Measurements from ENCODE around the gene PHRF1.

DNA sequence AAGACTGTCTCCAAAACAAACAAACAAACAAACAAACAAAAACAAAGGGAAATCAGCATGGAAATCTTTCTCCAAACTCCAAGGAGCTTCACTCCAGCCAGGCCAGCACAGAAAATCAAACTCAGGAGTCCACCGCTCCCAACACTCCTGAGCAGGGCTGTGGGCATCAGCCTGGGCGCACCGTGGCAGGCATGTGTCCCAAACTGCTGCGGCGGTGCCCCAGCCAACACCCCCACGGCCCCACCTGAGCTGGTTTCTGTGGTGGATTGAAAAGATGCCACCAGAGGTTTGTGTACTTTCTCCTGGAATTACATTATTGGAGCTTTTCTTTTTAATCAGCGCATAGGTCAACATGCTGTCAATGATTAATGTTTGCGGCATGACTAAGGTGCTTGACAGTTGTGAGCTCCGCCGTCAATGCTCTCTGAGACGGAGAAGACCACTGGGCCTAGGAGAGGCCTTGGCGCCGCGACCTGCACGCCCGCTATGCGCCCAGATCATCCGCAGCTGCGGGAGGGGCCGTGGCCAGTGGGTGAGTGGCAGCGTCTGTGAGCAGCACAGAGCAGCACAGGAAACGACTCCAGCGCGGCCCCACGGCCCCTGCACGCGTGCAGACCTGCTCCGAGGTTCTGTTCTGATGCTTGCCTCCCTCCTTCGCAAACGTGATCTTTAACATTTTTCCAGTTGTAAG is 78.9 kb downstream of the PHRF1 start:
- TF ChIP-seq, protein P1, sequence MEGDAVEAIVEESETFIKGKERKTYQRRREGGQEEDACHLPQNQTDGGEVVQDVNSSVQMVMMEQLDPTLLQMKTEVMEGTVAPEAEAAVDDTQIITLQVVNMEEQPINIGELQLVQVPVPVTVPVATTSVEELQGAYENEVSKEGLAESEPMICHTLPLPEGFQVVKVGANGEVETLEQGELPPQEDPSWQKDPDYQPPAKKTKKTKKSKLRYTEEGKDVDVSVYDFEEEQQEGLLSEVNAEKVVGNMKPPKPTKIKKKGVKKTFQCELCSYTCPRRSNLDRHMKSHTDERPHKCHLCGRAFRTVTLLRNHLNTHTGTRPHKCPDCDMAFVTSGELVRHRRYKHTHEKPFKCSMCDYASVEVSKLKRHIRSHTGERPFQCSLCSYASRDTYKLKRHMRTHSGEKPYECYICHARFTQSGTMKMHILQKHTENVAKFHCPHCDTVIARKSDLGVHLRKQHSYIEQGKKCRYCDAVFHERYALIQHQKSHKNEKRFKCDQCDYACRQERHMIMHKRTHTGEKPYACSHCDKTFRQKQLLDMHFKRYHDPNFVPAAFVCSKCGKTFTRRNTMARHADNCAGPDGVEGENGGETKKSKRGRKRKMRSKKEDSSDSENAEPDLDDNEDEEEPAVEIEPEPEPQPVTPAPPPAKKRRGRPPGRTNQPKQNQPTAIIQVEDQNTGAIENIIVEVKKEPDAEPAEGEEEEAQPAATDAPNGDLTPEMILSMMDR (IDR thresholded peaks at IDR 0.05): no peak
- TF ChIP-seq POLR2A (IDR thresholded peaks at IDR 0.05): no peak
